ENCODE results near the gene TNFRSF1B.

DNA sequence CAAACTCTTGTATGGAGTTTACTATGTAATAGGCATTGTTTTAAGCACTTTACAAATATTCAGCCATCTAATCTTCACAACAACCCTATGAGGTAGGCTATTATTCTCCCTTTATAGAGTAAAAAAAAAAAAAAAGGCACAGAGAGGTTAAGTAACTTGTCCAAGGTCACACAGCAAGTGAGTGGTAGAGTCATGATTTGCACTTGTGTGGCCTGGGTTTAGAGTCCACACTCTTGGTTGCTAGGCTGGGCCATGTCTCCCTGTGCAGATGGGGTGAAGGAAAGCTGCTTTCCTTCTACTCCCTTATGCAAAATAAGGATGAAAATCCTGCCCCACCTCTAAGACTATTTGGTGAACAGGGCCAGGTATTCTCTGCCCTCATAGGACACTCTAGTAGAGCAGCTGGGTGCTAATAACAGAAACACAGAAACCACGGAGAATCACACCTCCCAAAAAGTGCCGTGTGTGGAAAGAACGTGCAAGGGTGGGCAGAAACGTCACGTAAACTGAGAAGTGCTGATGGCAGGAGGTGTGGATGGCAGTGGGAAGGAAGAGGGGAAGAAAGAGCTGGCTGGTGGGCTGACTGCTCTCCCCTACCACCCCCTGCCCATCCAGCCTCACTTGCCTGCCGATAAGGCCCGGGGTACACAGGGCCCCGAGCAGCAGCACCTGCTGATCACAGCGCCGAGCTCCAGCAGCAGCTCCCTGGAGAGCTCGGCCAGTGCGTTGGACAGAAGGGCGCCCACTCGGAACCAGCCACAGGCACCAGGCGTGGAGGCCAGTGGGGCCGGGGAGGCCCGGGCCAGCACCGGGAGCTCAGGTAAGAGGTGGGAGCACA lies 34.8 kb downstream of the TNFRSF1B start:
- TF ChIP-seq, protein P1, sequence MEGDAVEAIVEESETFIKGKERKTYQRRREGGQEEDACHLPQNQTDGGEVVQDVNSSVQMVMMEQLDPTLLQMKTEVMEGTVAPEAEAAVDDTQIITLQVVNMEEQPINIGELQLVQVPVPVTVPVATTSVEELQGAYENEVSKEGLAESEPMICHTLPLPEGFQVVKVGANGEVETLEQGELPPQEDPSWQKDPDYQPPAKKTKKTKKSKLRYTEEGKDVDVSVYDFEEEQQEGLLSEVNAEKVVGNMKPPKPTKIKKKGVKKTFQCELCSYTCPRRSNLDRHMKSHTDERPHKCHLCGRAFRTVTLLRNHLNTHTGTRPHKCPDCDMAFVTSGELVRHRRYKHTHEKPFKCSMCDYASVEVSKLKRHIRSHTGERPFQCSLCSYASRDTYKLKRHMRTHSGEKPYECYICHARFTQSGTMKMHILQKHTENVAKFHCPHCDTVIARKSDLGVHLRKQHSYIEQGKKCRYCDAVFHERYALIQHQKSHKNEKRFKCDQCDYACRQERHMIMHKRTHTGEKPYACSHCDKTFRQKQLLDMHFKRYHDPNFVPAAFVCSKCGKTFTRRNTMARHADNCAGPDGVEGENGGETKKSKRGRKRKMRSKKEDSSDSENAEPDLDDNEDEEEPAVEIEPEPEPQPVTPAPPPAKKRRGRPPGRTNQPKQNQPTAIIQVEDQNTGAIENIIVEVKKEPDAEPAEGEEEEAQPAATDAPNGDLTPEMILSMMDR (IDR thresholded peaks at IDR 0.05; ENCODE audit: low read depth, low read length, poor library complexity, severe bottlenecking): no peak
- TF ChIP-seq EZH2phosphoT487 (IDR thresholded peaks at IDR 0.05; ENCODE audit: borderline replicate concordance, low read length): no peak

All from DOHH2 (cell line).